PFSK-1 (cell line): ENCODE results near the gene PTPRM.

Source experiments
- FOXP2 ChIP-seq: optimal IDR thresholded peaks from 2 replicates; pipeline ENCODE3; 2011; ENCODE audit warnings: borderline replicate concordance, control low read depth, inconsistent platforms; ENCODE audit not compliant: insufficient read depth; ENCODE audit errors: extremely low read length, extremely low read depth
- POLR2AphosphoS5 ChIP-seq: IDR thresholded peaks from 2 replicates; pipeline ENCODE4 v1.6.1; 2012; ENCODE audit warnings: low read depth, mild to moderate bottlenecking, control low read depth, low read length, moderate library complexity
- REST ChIP-seq, 2 experiments: IDR thresholded peaks; 2 replicates each; pipeline versions ENCODE4 v1.6.1 to v1.8.0; 2011 to 2012; ENCODE audit warnings: low read depth in 2 of 2, low read length in 2 of 2, control low read depth in 1 of 2, inconsistent platforms in 1 of 2, mild to moderate bottlenecking in 1 of 2, moderate library complexity in 1 of 2; ENCODE audit not compliant: insufficient read depth in 1 of 2
- SIN3A ChIP-seq: IDR thresholded peaks from 2 replicates; pipeline ENCODE4 v1.6.1; 2012; ENCODE audit warnings: mild to moderate bottlenecking, low read length, moderate library complexity, borderline replicate concordance; ENCODE audit not compliant: insufficient read depth
- TAF1 ChIP-seq: IDR thresholded peaks from 2 replicates; pipeline ENCODE4 v1.6.1; 2012; ENCODE audit warnings: low read length, control low read depth, borderline replicate concordance; ENCODE audit not compliant: insufficient read depth

PTPRM gene

GRCh38 chr18:7919565-7919964, 352.4 kb downstream of the PTPRM start:
- TF ChIP-seq FOXP2 (no peak), TAF1 (no peak), SIN3A (no peak), POLR2AphosphoS5 (no peak), REST (IDR thresholded peaks at IDR 0.05; ENCODE audit: insufficient read depth in 1 of 2, low read depth in 2 of 2, low read length in 2 of 2) (no peak)

- TF ChIP-seq REST (IDR thresholded peaks at IDR 0.05; ENCODE audit: insufficient read depth in 1 of 2, low read depth in 2 of 2, low read length in 2 of 2), result no peak
- no peak for TF ChIP-seq SIN3A
- no peak for TF ChIP-seq FOXP2
- no peak for TF ChIP-seq TAF1
- no peak for TF ChIP-seq POLR2AphosphoS5
These were observed 354.9 kb downstream of the PTPRM start for GRCh38 chr18:7921938-7922587.

- TF ChIP-seq TAF1 (no peak), REST (IDR thresholded peaks at IDR 0.05; ENCODE audit: insufficient read depth in 1 of 2, low read depth in 2 of 2, low read length in 2 of 2) (no peak), POLR2AphosphoS5 (no peak), SIN3A (no peak), FOXP2 (no peak)
These were observed 356.0 kb downstream of the PTPRM start for GRCh38 chr18:7923105-7923504.

- TF ChIP-seq POLR2AphosphoS5 (no peak), FOXP2 (no peak), SIN3A (no peak), REST (IDR thresholded peaks at IDR 0.05; ENCODE audit: insufficient read depth in 1 of 2, low read depth in 2 of 2, low read length in 2 of 2) (no peak), TAF1 (no peak)
These were observed 357.5 kb downstream of the PTPRM start for GRCh38 chr18:7924616-7925015.

- no peak for TF ChIP-seq FOXP2
- no peak for TF ChIP-seq SIN3A
- TF ChIP-seq TAF1, result no peak
- no peak for TF ChIP-seq REST (IDR thresholded peaks at IDR 0.05; ENCODE audit: insufficient read depth in 1 of 2, low read depth in 2 of 2, low read length in 2 of 2)
- TF ChIP-seq POLR2AphosphoS5, result no peak
These were observed 359.4 kb downstream of the PTPRM start for GRCh38 chr18:7926526-7926925.
